ENCODE data around the gene MEAK7.
"Not testable (repeated sequence)": the region's sequence is repeated elsewhere in the genome, so short reads cannot be mapped to it uniquely, and the experiment has no call there.

Gene MEAK7

GRCh38 chr16:84532291-84532724 is 27.8 kb upstream of the MEAK7 start:
- WGBS, result 16% methylated on average over 10 of the region's 10 CpGs
- Histone ChIP-seq H3K4me1 (ENCODE audit: insufficient read depth, low read length) (peaks cover 43% of the 10 kb centered on the region), H3K27ac (ENCODE audit: low read depth, low read length) (peak overlapping the region; percentile 87), H3K9ac (ENCODE audit: low read depth, low read length) (peak overlapping the region; percentile 63; the same call in 1 of the 2 replicates), H3K9me3 (ENCODE audit: insufficient read depth, low read depth, low read length) (peaks cover 16% of the 10 kb centered on the region), H3K36me3 (ENCODE audit: insufficient read depth, low read length) (no peaks in the 10 kb centered on the region), H3K27me3 (ENCODE audit: insufficient read depth, low read length) (no peaks in the 10 kb centered on the region), H3K4me3 (ENCODE audit: low read length) (no peak overlapping the region)

- 66% methylated on average over 9 of the region's 9 CpGs for WGBS
- no peaks in the 10 kb centered on the region for H3K27me3 ChIP-seq (ENCODE audit: insufficient read depth, low read length)
- H3K9me3 ChIP-seq (ENCODE audit: insufficient read depth, low read depth, low read length), result peaks cover 16% of the 10 kb centered on the region
- H3K4me3 ChIP-seq (ENCODE audit: low read length), result no peak overlapping the region
- H3K9ac ChIP-seq (ENCODE audit: low read depth, low read length), result peak overlapping the region; percentile 63; the same call in 1 of the 2 replicates
- no peaks in the 10 kb centered on the region for H3K36me3 ChIP-seq (ENCODE audit: insufficient read depth, low read length)
- peaks cover 49% of the 10 kb centered on the region for H3K4me1 ChIP-seq (ENCODE audit: insufficient read depth, low read length)
- peak overlapping the region; percentile 87 for H3K27ac ChIP-seq (ENCODE audit: low read depth, low read length)
These were observed 27.2 kb upstream of the MEAK7 start for GRCh38 chr16:84531671-84532111.

- Histone ChIP-seq H3K27ac (ENCODE audit: low read depth, low read length) (no peak overlapping the region), H3K27me3 (ENCODE audit: insufficient read depth, low read length) (no peaks in the 10 kb centered on the region), H3K4me3 (ENCODE audit: low read length) (no peak overlapping the region), H3K9me3 (ENCODE audit: insufficient read depth, low read depth, low read length) (peaks cover 16% of the 10 kb centered on the region), H3K4me1 (ENCODE audit: insufficient read depth, low read length) (peaks cover 42% of the 10 kb centered on the region), H3K9ac (ENCODE audit: low read depth, low read length) (no peak overlapping the region), H3K36me3 (ENCODE audit: insufficient read depth, low read length) (no peaks in the 10 kb centered on the region)
- 84% methylated on average over 5 of the region's 5 CpGs for WGBS
These were observed 26.1 kb upstream of the MEAK7 start for GRCh38 chr16:84530590-84530989.

GRCh38 chr16:84529607-84530006 is 25.1 kb upstream of the MEAK7 start:
- Histone ChIP-seq H3K9ac (ENCODE audit: low read depth, low read length) (no peak overlapping the region), H3K27me3 (ENCODE audit: insufficient read depth, low read length) (no peaks in the 10 kb centered on the region), H3K36me3 (ENCODE audit: insufficient read depth, low read length) (no peaks in the 10 kb centered on the region), H3K4me1 (ENCODE audit: insufficient read depth, low read length) (peaks cover 36% of the 10 kb centered on the region), H3K27ac (ENCODE audit: low read depth, low read length) (no peak overlapping the region), H3K9me3 (ENCODE audit: insufficient read depth, low read depth, low read length) (peaks cover 16% of the 10 kb centered on the region), H3K4me3 (ENCODE audit: low read length) (no peak overlapping the region)
- WGBS, result 94% methylated on average over 3 of the region's 3 CpGs

GRCh38 chr16:84528322-84528721 is 23.9 kb upstream of the MEAK7 start:
- H3K9ac ChIP-seq (ENCODE audit: low read depth, low read length), result no peak overlapping the region
- WGBS, result 92% methylated on average over 6 of the region's 6 CpGs
- H3K36me3 ChIP-seq (ENCODE audit: insufficient read depth, low read length), result no peaks in the 10 kb centered on the region
- no peak overlapping the region for H3K27ac ChIP-seq (ENCODE audit: low read depth, low read length)
- H3K4me1 ChIP-seq (ENCODE audit: insufficient read depth, low read length), result peaks cover 30% of the 10 kb centered on the region
- H3K9me3 ChIP-seq (ENCODE audit: insufficient read depth, low read depth, low read length), result peaks cover 16% of the 10 kb centered on the region
- H3K27me3 ChIP-seq (ENCODE audit: insufficient read depth, low read length), result no peaks in the 10 kb centered on the region
- H3K4me3 ChIP-seq (ENCODE audit: low read length), result no peak overlapping the region

- H3K4me1 ChIP-seq (ENCODE audit: insufficient read depth, low read length), result peaks cover 24% of the 10 kb centered on the region
- H3K27ac ChIP-seq (ENCODE audit: low read depth, low read length), result no peak overlapping the region
- no peak overlapping the region for H3K9ac ChIP-seq (ENCODE audit: low read depth, low read length)
- no peaks in the 10 kb centered on the region for H3K36me3 ChIP-seq (ENCODE audit: insufficient read depth, low read length)
- no peaks in the 10 kb centered on the region for H3K27me3 ChIP-seq (ENCODE audit: insufficient read depth, low read length)
- peaks cover 16% of the 10 kb centered on the region for H3K9me3 ChIP-seq (ENCODE audit: insufficient read depth, low read depth, low read length)
- H3K4me3 ChIP-seq (ENCODE audit: low read length), result no peak overlapping the region
- 83% methylated on average over 11 of the region's 11 CpGs for WGBS
These were observed 23.2 kb upstream of the MEAK7 start for GRCh38 chr16:84527532-84528269.

- peak overlapping the region; percentile 64 for H3K9ac ChIP-seq (ENCODE audit: low read depth, low read length)
- H3K9me3 ChIP-seq (ENCODE audit: insufficient read depth, low read depth, low read length), result peaks cover 16% of the 10 kb centered on the region
- no peak overlapping the region for H3K4me3 ChIP-seq (ENCODE audit: low read length)
- 63% methylated on average over 29 of the region's 29 CpGs for WGBS
- H3K36me3 ChIP-seq (ENCODE audit: insufficient read depth, low read length), result no peaks in the 10 kb centered on the region
- H3K4me1 ChIP-seq (ENCODE audit: insufficient read depth, low read length), result peaks cover 18% of the 10 kb centered on the region
- 0 out of 2 replicates have a peak overlapping the region, but pooled peaks have one; percentile 27 for H3K27ac ChIP-seq (ENCODE audit: low read depth, low read length)
- H3K27me3 ChIP-seq (ENCODE audit: insufficient read depth, low read length), result no peaks in the 10 kb centered on the region
These were observed 22.5 kb upstream of the MEAK7 start for GRCh38 chr16:84526794-84527531.

- WGBS, result 65% methylated on average over 17 of the region's 21 CpGs
- H3K27me3 ChIP-seq (ENCODE audit: insufficient read depth, low read length); H3K27ac ChIP-seq (ENCODE audit: low read depth, low read length); H3K4me3 ChIP-seq (ENCODE audit: low read length); H3K36me3 ChIP-seq (ENCODE audit: insufficient read depth, low read length); H3K9ac ChIP-seq (ENCODE audit: low read depth, low read length): not testable (repeated sequence)
- peaks cover 13% of the 10 kb centered on the region for H3K4me1 ChIP-seq (ENCODE audit: insufficient read depth, low read length)
- peaks cover 11% of the 10 kb centered on the region for H3K9me3 ChIP-seq (ENCODE audit: insufficient read depth, low read depth, low read length)
These were observed 20.6 kb upstream of the MEAK7 start for GRCh38 chr16:84524941-84525581.

GRCh38 chr16:84524346-84524920 is 20.0 kb upstream of the MEAK7 start:
- no peak overlapping the region for H3K27ac ChIP-seq (ENCODE audit: low read depth, low read length)

GRCh38 chr16:84521497-84521770 is 17.0 kb upstream of the MEAK7 start:
- H3K27ac ChIP-seq (ENCODE audit: low read depth, low read length), result no peak overlapping the region
- H3K9ac ChIP-seq (ENCODE audit: low read depth, low read length), result no peak overlapping the region
- WGBS, result 72% methylated on average over 4 of the region's 4 CpGs
- no peaks in the 10 kb centered on the region for H3K36me3 ChIP-seq (ENCODE audit: insufficient read depth, low read length)
- no peak overlapping the region for H3K4me3 ChIP-seq (ENCODE audit: low read length)
- H3K27me3 ChIP-seq (ENCODE audit: insufficient read depth, low read length), result no peaks in the 10 kb centered on the region
- no peaks in the 10 kb centered on the region for H3K9me3 ChIP-seq (ENCODE audit: insufficient read depth, low read depth, low read length)
- H3K4me1 ChIP-seq (ENCODE audit: insufficient read depth, low read length), result peaks cover 11% of the 10 kb centered on the region

More at GRCh38 chr16:84524346-84524920, 20.0 kb upstream of the MEAK7 start:
- Histone ChIP-seq H3K9me3 (ENCODE audit: insufficient read depth, low read depth, low read length) (peaks cover 5% of the 10 kb centered on the region; the same call in 1 of the 2 replicates), H3K36me3 (ENCODE audit: insufficient read depth, low read length) (no peaks in the 10 kb centered on the region), H3K4me3 (ENCODE audit: low read length) (no peak overlapping the region), H3K27me3 (ENCODE audit: insufficient read depth, low read length) (no peaks in the 10 kb centered on the region), H3K4me1 (ENCODE audit: insufficient read depth, low read length) (peaks cover 19% of the 10 kb centered on the region), H3K9ac (ENCODE audit: low read depth, low read length) (no peak overlapping the region)
- WGBS, result 86% methylated on average over 14 of the region's 14 CpGs

All from HUES64 (cell line).